K562 (cell line): ENCODE results near the gene ARHGDIA. TPM values are rescaled to one million over a fixed set of nuclear protein-coding genes. Genes with fewer than 3 reads are reported as not detected.

Experiments
- ATF3 ChIP-seq, 2 experiments: fragments of 450-650 bp in 1 of 2; sonication (generic) in 1 of 2; formaldehyde crosslinking in 1 of 2; IDR thresholded peaks in 1 of 2; conservative IDR thresholded peaks in 1 of 2; 2 replicates each; pipeline versions ENCODE4 v1.6.1 to v1.8.1; 2016 to 2023; ENCODE audit warnings: mild to moderate bottlenecking in 2 of 2, moderate library complexity in 2 of 2, inconsistent platforms in 1 of 2, missing genetic modification reagents in 1 of 2
- CTCF ChIP-seq, 3 experiments: IDR thresholded peaks in 2 of 3; conservative IDR thresholded peaks in 1 of 3; 2 replicates each; pipeline ENCODE4 v1.5.1; 2011 to 2012; ENCODE audit warnings: low read length in 3 of 3, mild to moderate bottlenecking in 3 of 3, control low read depth in 2 of 3, improper control_type of control experiment in 1 of 3, inconsistent platforms in 1 of 3, low read depth in 1 of 3, mixed read lengths in 1 of 3, moderate library complexity in 1 of 3; ENCODE audit not compliant: insufficient read depth in 2 of 3
- CXXC5 ChIP-seq: fragments of 250-450 bp; sonication (Bioruptor Pico); IDR thresholded peaks from 2 replicates; pipeline ENCODE4 v1.8.0; 2022; ENCODE audit warnings: inconsistent platforms, mild to moderate bottlenecking, moderate library complexity
- DPF2 ChIP-seq: fragments of 450-650 bp; IDR thresholded peaks from 2 replicates; pipeline ENCODE4 v1.6.1; 2016
- E4F1 ChIP-seq: fragments of 250-450 bp; sonication (Bioruptor Pico); IDR thresholded peaks from 2 replicates; pipeline ENCODE4 v1.5.0; 2021; ENCODE audit warnings: mild to moderate bottlenecking, borderline replicate concordance
- HMGN3 ChIP-seq: IDR thresholded peaks from 2 replicates; pipeline ENCODE4 v1.6.1; 2011; ENCODE audit warnings: borderline replicate concordance, low read depth, mild to moderate bottlenecking, mixed read lengths, low read length; ENCODE audit not compliant: insufficient read length; ENCODE audit errors: extremely low read depth
- JUND ChIP-seq, 2 experiments: IDR thresholded peaks; 2 replicates in 1 of 2; 3 replicates in 1 of 2; pipeline ENCODE4 v1.6.1; 2011; ENCODE audit warnings: borderline replicate concordance in 2 of 2, low read depth in 2 of 2, low read length in 2 of 2, improper control_type of control experiment in 1 of 2, missing biosample characterization in 1 of 2, missing genetic modification characterization in 1 of 2, missing genetic modification reagents in 1 of 2
- NRF1 ChIP-seq, 2 experiments: fragments of 450-650 bp; IDR thresholded peaks in 1 of 2; conservative IDR thresholded peaks in 1 of 2; 2 replicates each; pipeline ENCODE4 v1.6.1; 2014; ENCODE audit warnings: mild to moderate bottlenecking in 2 of 2
- RCOR1 ChIP-seq, 2 experiments: IDR thresholded peaks; 2 replicates each; pipeline ENCODE4 v1.6.1; 2012; ENCODE audit warnings: low read depth in 2 of 2, low read length in 2 of 2, borderline replicate concordance in 1 of 2, improper control_type of control experiment in 1 of 2
- RFX1 ChIP-seq: fragments of 450-650 bp; IDR thresholded peaks from 2 replicates; pipeline ENCODE4 v1.6.1; 2016; ENCODE audit warnings: mild to moderate bottlenecking, moderate library complexity
- SAP30 ChIP-seq: fragments of 200-600 bp; sonication (generic); IDR thresholded peaks from 2 replicates; pipeline ENCODE4 v1.6.1; 2012; ENCODE audit warnings: borderline replicate concordance, low read depth, mild to moderate bottlenecking, moderate library complexity, low read length, control low read depth, inconsistent platforms; ENCODE audit not compliant: insufficient read depth, poor library complexity, severe bottlenecking
- SMARCE1 ChIP-seq: fragments of 450-650 bp; IDR thresholded peaks from 2 replicates; pipeline ENCODE4 v1.7.1; 2016; ENCODE audit warnings: mild to moderate bottlenecking
- SREBF2 ChIP-seq: sonication (generic); formaldehyde crosslinking; IDR thresholded peaks from 2 replicates; pipeline ENCODE4 v1.4.0; 2020; ENCODE audit warnings: mild to moderate bottlenecking, missing genetic modification reagents
- TBL1XR1 ChIP-seq, 2 experiments: IDR thresholded peaks; 2 replicates each; pipeline ENCODE4 v1.6.1; 2012; ENCODE audit warnings: improper control_type of control experiment in 2 of 2, low read length in 2 of 2, mild to moderate bottlenecking in 1 of 2
- UBTF ChIP-seq, 2 experiments: IDR thresholded peaks; 2 replicates each; pipeline ENCODE4 v1.6.1; 2012; ENCODE audit warnings: improper control_type of control experiment in 2 of 2, low read depth in 2 of 2, low read length in 2 of 2, borderline replicate concordance in 1 of 2
- XRCC5 ChIP-seq: fragments of 200-400 bp; formaldehyde crosslinking; IDR thresholded peaks from 2 replicates; pipeline ENCODE4 v1.6.1; 2017; ENCODE audit warnings: low read depth, mild to moderate bottlenecking, low read length
- polyA plus RNA-seq, 8 experiments: library from polyadenylated mRNA; depleted of rRNA in 4 of 8; stranded (reverse) in 5 of 8; unstranded in 3 of 8; fragments of >200 nt; fragmentation: Nextera tagmentation in 2 of 8; fragmentation: Illumina TruSeq in 1 of 8; extraction: Ambion mirVana in 2 of 8; extraction: Trizol in 1 of 8; gene quantifications; 2 replicates each; pipeline versions ENCODE4 v1.2.1 to v1.2.3, GENCODE V29; 2011 to 2014; ENCODE audit warnings: inconsistent platforms in 1 of 8, missing spikeins in 1 of 8
- total RNA-seq, 7 experiments: library from RNA; depleted of rRNA in 6 of 7; stranded (reverse); fragments of >200 nt in 6 of 7; fragmentation: Illumina TruSeq in 2 of 7; extraction: Trizol in 2 of 7; gene quantifications; 2 replicates each; pipeline versions ENCODE4 v1.2.1 to v1.2.3, GENCODE V29; 2011 to 2021; ENCODE audit warnings: low replicate concordance in 1 of 7

The ARHGDIA gene
- total and polyA plus RNA-seq, 9 of the 15 experiments (the other 6 are each of a cell fraction or from before 2014, with no cell fraction given) = 9.6 to 340 (median 97.6) TPM

- TF ChIP-seq XRCC5 (0 out of 2 replicates have a peak, but pooled peaks have one; percentile 50), HMGN3 (peak; percentile 73), SREBF2 (no peak), RCOR1 (IDR thresholded peaks at IDR 0.05; ENCODE audit: borderline replicate concordance in 1 of 2, low read depth in 2 of 2, low read length in 2 of 2) (peak in 1 of 2 experiments; percentile 59; a peak in 1 of 4 replicates), NRF1 (conservative IDR thresholded peaks at IDR 0.05 in 1 of 2, IDR thresholded peaks at IDR 0.05 in 1 of 2) (peak in 1 of 2 experiments; percentile 56; a peak in 3 of 4 replicates), ATF3 (IDR thresholded peaks at IDR 0.05) (peak; percentile 93), ATF3 (CRISPR knock-in tag; conservative IDR thresholded peaks at IDR 0.05) (peak; percentile 78; the same call in 1 of the 2 replicates), SAP30 (no peak), SMARCE1 (peak; percentile 71), RFX1 (no peak; the same call in 1 of the 2 replicates), CTCF (IDR thresholded peaks at IDR 0.05 in 2 of 3, conservative IDR thresholded peaks at IDR 0.05 in 1 of 3; ENCODE audit: insufficient read depth in 2 of 3, low read depth in 1 of 3, low read length in 3 of 3) (peak; percentile 51 to 63 (median 62)), DPF2 (peak; percentile 82), JUND (IDR thresholded peaks at IDR 0.05; ENCODE audit: borderline replicate concordance, low read depth, low read length) (peak; percentile 98), JUND (tag; IDR thresholded peaks at IDR 0.05; ENCODE audit: borderline replicate concordance, low read depth, low read length) (peak; percentile 96; the same call in 2 of the 3 replicates), UBTF (IDR thresholded peaks at IDR 0.05; ENCODE audit: borderline replicate concordance in 1 of 2, low read depth in 2 of 2, low read length in 2 of 2) (no peak), TBL1XR1 (IDR thresholded peaks at IDR 0.05; ENCODE audit: low read length in 2 of 2) (peak in 1 of 2 experiments; percentile 45; a peak in 1 of 4 replicates), CXXC5 (CRISPR knock-in tag) (peak; percentile 64), E4F1 (CRISPR knock-in tag) (no peak)
Measured at GRCh38 chr17:81912441-81913309, 41.5 kb upstream of the ARHGDIA start (continued).
